H1 (cell line): ENCODE measurements around the gene SPTB. TPM values are rescaled to one million over a fixed set of nuclear protein-coding genes. Genes with fewer than 3 reads are reported as not detected.

Experiments used
- CTCF ChIA-PET: fragments of 300-600 bp; sonication (Branson Sonifier 250); formaldehyde crosslinking; loops from one replicate; lab custom pipeline; 2021; ENCODE audit not compliant: partially characterized antibody; lab: Charles Lee
- POLR2A ChIA-PET: fragments of 300-600 bp; sonication (Branson Sonifier 250); formaldehyde crosslinking; loops from one replicate; lab custom pipeline; 2021; ENCODE audit warnings: inconsistent platforms; ENCODE audit not compliant: partially characterized antibody; lab: Charles Lee
- DNase-seq, 2 experiments: peaks; one replicate each; pipeline versions ENCODE4 v3.0.0 to v3.0.0-alpha.2; 2010 to 2022; ENCODE audit warnings: low spot score in 2 of 2, low read depth in 1 of 2, mixed read lengths in 1 of 2
- FAIRE-seq: peaks from 2 replicates; lab custom pipeline; 2011; peaks lifted over from hg19 to GRCh38; lab: Jason Lieb, UNC
- H2AFZ ChIP-seq: 2 replicates; pipeline ENCODE4 v1.8.1; 2012; ENCODE audit warnings: low read length, inconsistent platforms
- H2AK5ac ChIP-seq: 2 replicates; pipeline ENCODE4 v1.6.1; 2013; ENCODE audit warnings: low read depth, low read length
- H2BK120ac ChIP-seq: replicated peaks from 2 replicates; pipeline ENCODE3; 2013; ENCODE audit warnings: low read depth, low read length, inconsistent platforms
- H2BK12ac ChIP-seq: 2 replicates; pipeline ENCODE4 v1.6.1; 2013; ENCODE audit warnings: low read depth, low read length
- H2BK15ac ChIP-seq: 2 replicates; pipeline ENCODE4 v1.6.1; 2013; ENCODE audit warnings: low read length
- H2BK20ac ChIP-seq: 2 replicates; pipeline ENCODE4 v1.6.1; 2013; ENCODE audit warnings: low read length
- H2BK5ac ChIP-seq: 2 replicates; pipeline ENCODE4 v1.6.1; 2013; ENCODE audit warnings: low read depth, low read length
- H3K14ac ChIP-seq: 2 replicates; pipeline ENCODE4 v1.6.1; 2013; ENCODE audit warnings: inconsistent platforms; ENCODE audit not compliant: insufficient read length
- H3K18ac ChIP-seq: 2 replicates; pipeline ENCODE4 v1.6.1; 2013; ENCODE audit warnings: low read length; ENCODE audit errors: extremely low read depth
- H3K23ac ChIP-seq: 2 replicates; pipeline ENCODE4 v1.6.1; 2013; ENCODE audit warnings: inconsistent platforms; ENCODE audit not compliant: insufficient read length
- H3K23me2 ChIP-seq: 2 replicates; pipeline ENCODE4 v1.6.1; 2013; ENCODE audit warnings: low read depth, low read length
- H3K27ac ChIP-seq: 2 replicates; pipeline ENCODE4 v1.6.1; 2011; ENCODE audit warnings: low read depth, low read length, inconsistent platforms
- H3K27me3 ChIP-seq, 4 experiments: replicated peaks in 1 of 4; 1 replicate in 1 of 4; 2 replicates in 3 of 4; pipeline versions ENCODE4 v1.6.1 to v1.8.1; 2011 to 2013; ENCODE audit warnings: low read length in 3 of 4, mild to moderate bottlenecking in 3 of 4, inconsistent platforms in 2 of 4, mixed read lengths in 2 of 4, moderate library complexity in 1 of 4; ENCODE audit not compliant: control insufficient read depth in 3 of 4, insufficient read depth in 3 of 4; ENCODE audit errors: extremely low read depth in 1 of 4
- H3K36me3 ChIP-seq, 4 experiments: 2 replicates each; pipeline versions ENCODE4 v1.6.1 to v1.8.1; 2011 to 2013; ENCODE audit warnings: mild to moderate bottlenecking in 4 of 4, low read length in 3 of 4, moderate library complexity in 2 of 4, control low read depth in 1 of 4, inconsistent platforms in 1 of 4; ENCODE audit not compliant: insufficient read depth in 4 of 4, control insufficient read depth in 2 of 4
- H3K4ac ChIP-seq: replicated peaks from 2 replicates; pipeline ENCODE3; 2013; ENCODE audit warnings: low read length, low read depth, mixed read lengths, inconsistent platforms; ENCODE audit not compliant: insufficient read length
- H3K4me1 ChIP-seq, 4 experiments: replicated peaks in 1 of 4; 1 replicate in 1 of 4; 2 replicates in 3 of 4; pipeline versions ENCODE4 v1.6.1 to v1.8.1; 2011 to 2013; ENCODE audit warnings: low read length in 3 of 4, inconsistent platforms in 2 of 4, mixed read lengths in 1 of 4; ENCODE audit not compliant: insufficient read depth in 4 of 4, control insufficient read depth in 3 of 4
- H3K4me2 ChIP-seq, 2 experiments: 2 replicates each; pipeline versions ENCODE4 v1.6.1 to v1.8.1; 2011 to 2013; ENCODE audit warnings: low read depth in 2 of 2, low read length in 2 of 2, control low read depth in 1 of 2, inconsistent platforms in 1 of 2, mild to moderate bottlenecking in 1 of 2; ENCODE audit not compliant: insufficient read depth in 1 of 2
- H3K4me3 ChIP-seq, 4 experiments: fragments of 200-600, 300-600 bp in 1 of 4; sonication (generic), shearing (Covaris generic), sonication (Bioruptor Twin) in 1 of 4; 2 replicates each; pipeline versions ENCODE4 v1.5.1 to v1.8.1; 2011 to 2016; ENCODE audit warnings: low read length in 4 of 4, low read depth in 3 of 4, control low read depth in 2 of 4, inconsistent platforms in 2 of 4, mild to moderate bottlenecking in 2 of 4, mixed read lengths in 1 of 4, moderate library complexity in 1 of 4; ENCODE audit not compliant: insufficient read depth in 2 of 4; ENCODE audit errors: extremely low read depth in 1 of 4
- H3K56ac ChIP-seq: replicated peaks from 2 replicates; pipeline ENCODE3; 2013; ENCODE audit warnings: low read depth, mild to moderate bottlenecking, mixed read lengths, low read length, inconsistent platforms; ENCODE audit not compliant: insufficient read length
- H3K79me1 ChIP-seq: 2 replicates; pipeline ENCODE4 v1.6.1; 2013; ENCODE audit warnings: low read depth, low read length, control low read depth
- H3K79me2 ChIP-seq, 2 experiments: 2 replicates each; pipeline versions ENCODE4 v1.6.1 to v1.8.1; 2012 to 2013; ENCODE audit warnings: low read length in 2 of 2, mild to moderate bottlenecking in 2 of 2, inconsistent platforms in 1 of 2; ENCODE audit not compliant: insufficient read depth in 2 of 2, control insufficient read depth in 1 of 2
- H3K9ac ChIP-seq, 4 experiments: replicated peaks in 1 of 4; 1 replicate in 1 of 4; 2 replicates in 3 of 4; pipeline versions ENCODE4 v1.6.1 to v1.8.1; 2011 to 2013; ENCODE audit warnings: low read depth in 3 of 4, low read length in 3 of 4, control low read depth in 2 of 4, mild to moderate bottlenecking in 2 of 4, moderate library complexity in 2 of 4, inconsistent platforms in 1 of 4; ENCODE audit errors: extremely low read depth in 1 of 4
- H3K9me3 ChIP-seq, 2 experiments: 2 replicates each; pipeline versions ENCODE4 v1.6.1 to v1.8.1; 2012 to 2013; ENCODE audit warnings: mild to moderate bottlenecking in 2 of 2, moderate library complexity in 2 of 2, control low read depth in 1 of 2, inconsistent platforms in 1 of 2, low read depth in 1 of 2, low read length in 1 of 2, mixed read lengths in 1 of 2; ENCODE audit not compliant: insufficient read depth in 2 of 2
- H4K20me1 ChIP-seq, 2 experiments: replicated peaks in 1 of 2; 2 replicates each; pipeline versions ENCODE3 to v1.8.1; 2011 to 2013; ENCODE audit warnings: inconsistent platforms in 2 of 2, low read length in 2 of 2, mild to moderate bottlenecking in 1 of 2; ENCODE audit not compliant: insufficient read depth in 2 of 2, control insufficient read depth in 1 of 2
- H4K5ac ChIP-seq: 2 replicates; pipeline ENCODE4 v1.6.1; 2013; ENCODE audit warnings: low read length, low read depth, mixed read lengths, inconsistent platforms; ENCODE audit not compliant: insufficient read length
- H4K8ac ChIP-seq: 2 replicates; pipeline ENCODE4 v1.8.0; 2013; ENCODE audit warnings: mild to moderate bottlenecking, moderate library complexity, low read length, inconsistent platforms; ENCODE audit not compliant: insufficient read depth; ENCODE audit errors: extremely low read depth
- H4K91ac ChIP-seq: replicated peaks from 2 replicates; pipeline ENCODE3; 2013; ENCODE audit warnings: low read length, mixed read lengths, inconsistent platforms; ENCODE audit not compliant: insufficient read length
- MAFK ChIP-seq: IDR thresholded peaks from 2 replicates; pipeline ENCODE4 v1.6.1; 2012; ENCODE audit warnings: low read depth, mild to moderate bottlenecking, improper control_type of control experiment, low read length
- NRF1 ChIP-seq: IDR thresholded peaks from 2 replicates; pipeline ENCODE4 v1.6.1; 2011; ENCODE audit warnings: mild to moderate bottlenecking, low read depth, low read length, improper control_type of control experiment
- WGBS, 2 experiments: shearing (Covaris generic) in 1 of 2; methylation state at CpG; one replicate each; pipeline versions ENCODE4 v1.1.6 to v1.1.7; 2013 to 2015; ENCODE audit warnings: low lambda C conversion rate in 2 of 2, mixed read lengths in 2 of 2, inconsistent platforms in 1 of 2, low coverage in 1 of 2, missing lambda C conversion rate in 1 of 2; ENCODE audit not compliant: insufficient replicate concordance in 2 of 2, insufficient coverage in 1 of 2, insufficient read length in 1 of 2; ENCODE audit errors: extremely low coverage in 1 of 2, missing lambda C conversion rate in 1 of 2; 5-methylcytosine and 5-hydroxymethylcytosine counted together
- polyA plus RNA-seq, 7 experiments: library from polyadenylated mRNA; depleted of rRNA in 3 of 7; stranded (reverse) in 5 of 7; unstranded in 2 of 7; fragments of >200 nt in 5 of 7; fragments of 200-250 nt in 2 of 7; gene quantifications; 1 replicate in 5 of 7; 2 replicates in 1 of 7; 4 replicates in 1 of 7; pipeline versions ENCODE4 v1.2.1 to v1.2.3, GENCODE V29; 2011 to 2013; ENCODE audit warnings: missing spikeins in 2 of 7, mixed read lengths in 2 of 7
- total RNA-seq: library from RNA; stranded (reverse); fragmentation: NEBNext Ultra II Directional; extraction: Animal tissue kit (Norgen Biotek cat#: 25700); gene quantifications from 2 replicates; pipeline ENCODE4 v1.2.1, GENCODE V29; 2021

The SPTB gene
- total and polyA plus RNA-seq, 2 of the 8 experiments (the other 6 are each of a cell fraction or from before 2014, with no cell fraction given) = 0.30 to 2.4 TPM

GRCh38 chr14:64821651-64822050 lies 58.1 kb downstream of the SPTB start:
- Histone ChIP-seq H3K4me1 (peaks cover 0 to 13% (median 5%) of the 10 kb centered on the region in 4 experiments; a peak in 4 of 7 replicates), H3K36me3 (no peaks in the 10 kb centered on the region), H3K79me2 (no peaks in the 10 kb centered on the region), H2BK12ac (no peak overlapping the region), H3K4me2 (no peak overlapping the region), H3K56ac (no peak overlapping the region), H2BK20ac (no peak overlapping the region), H3K9ac (no peak overlapping the region), H3K9me3 (no peaks in the 10 kb centered on the region), H2AK5ac (no peak overlapping the region), H3K27ac (no peak overlapping the region), H3K18ac (no peak overlapping the region), H2BK5ac (no peak overlapping the region), H4K20me1 (no peaks in the 10 kb centered on the region), H3K4ac (no peak overlapping the region), H3K79me1 (no peaks in the 10 kb centered on the region), H3K4me3 (no peak overlapping the region), H4K5ac (no peak overlapping the region)
- 91% methylated on average over 4 of the region's 4 CpGs; no CpG with 5 or more reads in 1 of the 2 experiments for WGBS, 2 experiments
- POLR2A ChIA-PET = interaction anchor here (1.2 kb wide), 1 partner anchor 9 kb away, joined by 3 read pairs; no protein-coding TSS in a partner anchor
- FAIRE-seq = no peak
- TF ChIP-seq MAFK = no peak
- TF ChIP-seq NRF1 = no peak
- TF ChIP-seq, all 59 proteins: peak for 0
- Histone ChIP-seq H2AFZ (no peak overlapping the region), H3K27me3 (no peaks in the 10 kb centered on the region; a peak in 1 of 7 replicates), H2BK15ac (no peak overlapping the region), H4K8ac (no peak overlapping the region), H4K91ac (no peak overlapping the region), H3K23ac (no peak overlapping the region), H3K23me2 (no peaks in the 10 kb centered on the region), H2BK120ac (no peak overlapping the region), H3K14ac (no peak overlapping the region)
- CTCF ChIA-PET = interaction anchor here (0.9 to 6.4 kb wide), 10 partner anchors 13 to 113 kb away, joined by 3 to 87 read pairs (median 4); no protein-coding TSS in a partner anchor
- no peak for DNase-seq
